WTC11 (cell line): ENCODE measurements around the gene CD8B.

Source experiments
- ELF4 ChIP-seq: sonication (generic); formaldehyde crosslinking; IDR thresholded peaks from 2 replicates; pipeline ENCODE4 v1.8.1; 2022; ENCODE audit warnings: low read depth, mild to moderate bottlenecking, moderate library complexity, missing genetic modification reagents
- ESRRA ChIP-seq: sonication (generic); formaldehyde crosslinking; IDR thresholded peaks from 2 replicates; pipeline ENCODE4 v1.8.1; 2022; ENCODE audit warnings: mild to moderate bottlenecking, missing genetic modification reagents, borderline replicate concordance
- ETV6 ChIP-seq: sonication (generic); formaldehyde crosslinking; IDR thresholded peaks from 2 replicates; pipeline ENCODE4 v1.8.1; 2022; ENCODE audit warnings: mild to moderate bottlenecking, missing genetic modification reagents
- FOXK1 ChIP-seq: sonication (generic); formaldehyde crosslinking; IDR thresholded peaks from 2 replicates; pipeline ENCODE4 v1.8.0; 2022; ENCODE audit warnings: mild to moderate bottlenecking, moderate library complexity, missing genetic modification reagents
- IRF2 ChIP-seq: sonication (generic); formaldehyde crosslinking; IDR thresholded peaks from 2 replicates; pipeline ENCODE4 v1.8.0; 2022; ENCODE audit warnings: low read depth, missing genetic modification reagents, borderline replicate concordance
- NFE2L1 ChIP-seq: sonication (generic); formaldehyde crosslinking; IDR thresholded peaks from 2 replicates; pipeline ENCODE4 v1.8.1; 2023; ENCODE audit warnings: missing genetic modification reagents
- SP1 ChIP-seq: sonication (generic); formaldehyde crosslinking; conservative IDR thresholded peaks from 2 replicates; pipeline ENCODE4 v1.8.1; 2022; ENCODE audit warnings: missing genetic modification reagents
- TEAD4 ChIP-seq: sonication (generic); formaldehyde crosslinking; IDR thresholded peaks from 2 replicates; pipeline ENCODE4 v1.8.0; 2022; ENCODE audit warnings: mild to moderate bottlenecking, missing genetic modification reagents
- ZNF317 ChIP-seq: sonication (generic); formaldehyde crosslinking; IDR thresholded peaks from 2 replicates; pipeline ENCODE4 v1.8.1; 2023; ENCODE audit warnings: low read depth, mild to moderate bottlenecking, moderate library complexity, missing genetic modification reagents, borderline replicate concordance
- TF ChIP-seq, protein P1 (sequence below): fragments of 200-600 bp; IDR thresholded peaks from 2 replicates; pipeline ENCODE4 v1.8.0; 2022; ENCODE audit warnings: antibody characterized with exemption
- TF ChIP-seq, protein P2 (sequence below): sonication (generic); formaldehyde crosslinking; IDR thresholded peaks from 2 replicates; pipeline ENCODE4 v1.8.0; 2022; ENCODE audit warnings: mild to moderate bottlenecking, missing genetic modification reagents
- TF ChIP-seq, protein P3 (sequence below): sonication (generic); formaldehyde crosslinking; IDR thresholded peaks from 2 replicates; pipeline ENCODE4 v1.8.1; 2023; ENCODE audit warnings: mild to moderate bottlenecking, missing genetic modification reagents

DNA sequence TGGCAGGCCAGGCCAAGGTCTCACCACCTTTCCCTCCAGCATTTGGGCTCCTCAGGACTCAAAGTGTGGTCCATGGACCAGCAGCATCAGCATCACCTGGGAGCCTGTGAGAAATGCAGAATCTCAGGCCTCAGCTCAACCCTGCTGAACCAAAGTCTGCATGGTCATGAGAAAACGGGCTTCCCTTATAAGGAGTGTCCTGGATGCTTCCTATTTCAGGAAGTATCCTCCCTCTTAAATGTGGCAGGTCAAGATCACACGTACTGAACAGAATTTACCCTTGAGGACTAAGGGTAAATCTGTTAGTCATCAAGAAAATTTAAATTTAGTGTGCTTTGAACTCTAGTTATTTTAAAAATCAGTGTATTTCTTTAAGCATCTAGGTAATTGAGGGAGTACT lies 82.7 kb downstream of the CD8B start:
- no peak for TF ChIP-seq ESRRA (CRISPR knock-in tag)
- no peak for TF ChIP-seq SP1 (CRISPR knock-in tag)
- TF ChIP-seq ELF4 (CRISPR knock-in tag) = no peak
- TF ChIP-seq, protein P1, sequence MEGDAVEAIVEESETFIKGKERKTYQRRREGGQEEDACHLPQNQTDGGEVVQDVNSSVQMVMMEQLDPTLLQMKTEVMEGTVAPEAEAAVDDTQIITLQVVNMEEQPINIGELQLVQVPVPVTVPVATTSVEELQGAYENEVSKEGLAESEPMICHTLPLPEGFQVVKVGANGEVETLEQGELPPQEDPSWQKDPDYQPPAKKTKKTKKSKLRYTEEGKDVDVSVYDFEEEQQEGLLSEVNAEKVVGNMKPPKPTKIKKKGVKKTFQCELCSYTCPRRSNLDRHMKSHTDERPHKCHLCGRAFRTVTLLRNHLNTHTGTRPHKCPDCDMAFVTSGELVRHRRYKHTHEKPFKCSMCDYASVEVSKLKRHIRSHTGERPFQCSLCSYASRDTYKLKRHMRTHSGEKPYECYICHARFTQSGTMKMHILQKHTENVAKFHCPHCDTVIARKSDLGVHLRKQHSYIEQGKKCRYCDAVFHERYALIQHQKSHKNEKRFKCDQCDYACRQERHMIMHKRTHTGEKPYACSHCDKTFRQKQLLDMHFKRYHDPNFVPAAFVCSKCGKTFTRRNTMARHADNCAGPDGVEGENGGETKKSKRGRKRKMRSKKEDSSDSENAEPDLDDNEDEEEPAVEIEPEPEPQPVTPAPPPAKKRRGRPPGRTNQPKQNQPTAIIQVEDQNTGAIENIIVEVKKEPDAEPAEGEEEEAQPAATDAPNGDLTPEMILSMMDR = no peak
- no peak for TF ChIP-seq NFE2L1 (CRISPR knock-in tag)
- no peak for TF ChIP-seq ETV6 (CRISPR knock-in tag)
- TF ChIP-seq, protein P2, sequence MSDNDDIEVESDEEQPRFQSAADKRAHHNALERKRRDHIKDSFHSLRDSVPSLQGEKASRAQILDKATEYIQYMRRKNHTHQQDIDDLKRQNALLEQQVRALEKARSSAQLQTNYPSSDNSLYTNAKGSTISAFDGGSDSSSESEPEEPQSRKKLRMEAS (CRISPR knock-in tag) = no peak
- TF ChIP-seq, protein P3, sequence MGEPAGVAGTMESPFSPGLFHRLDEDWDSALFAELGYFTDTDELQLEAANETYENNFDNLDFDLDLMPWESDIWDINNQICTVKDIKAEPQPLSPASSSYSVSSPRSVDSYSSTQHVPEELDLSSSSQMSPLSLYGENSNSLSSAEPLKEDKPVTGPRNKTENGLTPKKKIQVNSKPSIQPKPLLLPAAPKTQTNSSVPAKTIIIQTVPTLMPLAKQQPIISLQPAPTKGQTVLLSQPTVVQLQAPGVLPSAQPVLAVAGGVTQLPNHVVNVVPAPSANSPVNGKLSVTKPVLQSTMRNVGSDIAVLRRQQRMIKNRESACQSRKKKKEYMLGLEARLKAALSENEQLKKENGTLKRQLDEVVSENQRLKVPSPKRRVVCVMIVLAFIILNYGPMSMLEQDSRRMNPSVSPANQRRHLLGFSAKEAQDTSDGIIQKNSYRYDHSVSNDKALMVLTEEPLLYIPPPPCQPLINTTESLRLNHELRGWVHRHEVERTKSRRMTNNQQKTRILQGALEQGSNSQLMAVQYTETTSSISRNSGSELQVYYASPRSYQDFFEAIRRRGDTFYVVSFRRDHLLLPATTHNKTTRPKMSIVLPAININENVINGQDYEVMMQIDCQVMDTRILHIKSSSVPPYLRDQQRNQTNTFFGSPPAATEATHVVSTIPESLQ (CRISPR knock-in tag) = no peak
- TF ChIP-seq FOXK1 (CRISPR knock-in tag) = no peak
- no peak for TF ChIP-seq ZNF317
- TF ChIP-seq IRF2 = no peak
- TF ChIP-seq TEAD4 (CRISPR knock-in tag) = no peak
